ENCODE measurements around the gene CCDC137.

Gene CCDC137

GRCh38 chr17:81683584-81684441 is 17.3 kb downstream of the CCDC137 start, which contains the start of the genes ARL16 and HGS:
ARL16 (minus strand) TSS chr17:81683797; CDS start chr17:81683753, 44 bp downstream.
HGS (plus strand) TSS chr17:81684011; CDS start chr17:81684067, 56 bp downstream.
- peak; percentile 99 for DNase-seq

GRCh38 chr17:81684442-81684911 is 17.9 kb downstream of the CCDC137 start:
- DNase-seq = peak; percentile 51

GRCh38 chr17:81685108-81685507 is 18.6 kb downstream of the CCDC137 start:
- DNase-seq = peak; percentile 41

GRCh38 chr17:81686614-81687013 is 20.1 kb downstream of the CCDC137 start:
- no peak for DNase-seq

GRCh38 chr17:81687770-81688541 is 21.4 kb downstream of the CCDC137 start:
- DNase-seq = no peak

- DNase-seq = no peak
These were observed 22.1 kb downstream of the CCDC137 start for GRCh38 chr17:81688616-81689015.

- DNase-seq = no peak
These were observed 23.5 kb downstream of the CCDC137 start for GRCh38 chr17:81690066-81690465.

- DNase-seq = no peak
These were observed 24.0 kb downstream of the CCDC137 start for GRCh38 chr17:81690549-81690948.

GRCh38 chr17:81691196-81691595 is 24.7 kb downstream of the CCDC137 start:
- DNase-seq = no peak

GRCh38 chr17:81691608-81692007 is 25.1 kb downstream of the CCDC137 start:
- DNase-seq = no peak

- no peak for DNase-seq
These were observed 27.1 kb downstream of the CCDC137 start for GRCh38 chr17:81693509-81694210.

- no peak for DNase-seq
These were observed 28.3 kb downstream of the CCDC137 start for GRCh38 chr17:81694810-81695209.

GRCh38 chr17:81695211-81695610 is 28.7 kb downstream of the CCDC137 start:
- no peak for DNase-seq

- no peak for DNase-seq
These were observed 29.3 kb downstream of the CCDC137 start for GRCh38 chr17:81695801-81696200.

- DNase-seq = no peak
These were observed 29.8 kb downstream of the CCDC137 start for GRCh38 chr17:81696218-81696941.

- no peak for DNase-seq
These were observed 30.9 kb downstream of the CCDC137 start for GRCh38 chr17:81697261-81698044.

- no peak for DNase-seq
These were observed 34.1 kb downstream of the CCDC137 start for GRCh38 chr17:81700353-81701287.

GRCh38 chr17:81701288-81702071 is 34.9 kb downstream of the CCDC137 start:
- peak; percentile 42 for DNase-seq

All from activated CD4-positive, alpha-beta T cell treated with anti-CD3 and anti-CD28 coated beads, Interleukin-2, Interleukin-6, amounts not matched to agents 100 ng/mL and 50 ng/mL, durations not matched to agents 16 hours and 8 hours (primary cell).